ENCODE data around the gene PPP1R12B. TPM values are rescaled to one million over a fixed set of nuclear protein-coding genes. Genes with fewer than 3 reads are reported as not detected.

The PPP1R12B gene
- total RNA-seq, 1 experiment from 2014 or later: 13.1 TPM

DNA sequence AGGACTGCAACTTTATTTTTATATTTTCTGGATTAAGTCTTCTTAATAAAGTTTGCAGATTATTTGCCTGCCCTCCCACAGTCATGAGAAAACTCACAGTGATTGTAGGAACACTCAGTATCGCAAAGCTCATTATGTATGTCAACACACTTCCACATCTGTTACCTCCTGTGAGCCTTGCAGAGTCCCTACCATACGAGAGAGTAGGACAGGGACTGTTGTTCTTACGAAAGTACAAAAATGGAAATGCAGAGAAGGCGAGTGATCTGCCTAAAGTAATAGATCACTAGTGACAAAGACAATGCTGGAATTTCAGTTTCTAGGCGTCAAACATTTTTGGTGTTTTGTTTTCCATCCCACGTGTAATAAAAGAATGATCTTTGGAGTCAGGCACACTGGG lies 230.1 kb downstream of the PPP1R12B start:
- no TSS peak for BruUV-seq (replicated peaks)
- intact Hi-C loops (cut with micrococcal nuclease; ENCODE audit: unreplicated experiment): no loop called here
- Histone ChIP-seq H3K9me3 (ENCODE audit: control insufficient read depth, insufficient read depth, low read depth, low read length) (no peaks in the 10 kb centered on the region), H3K36me3 (ENCODE audit: control insufficient read depth, insufficient read depth, low read length) (no peaks in the 10 kb centered on the region), H3K27ac (ENCODE audit: low read length) (no peak overlapping the region), H3K4me1 (ENCODE audit: control insufficient read depth, insufficient read depth, low read length) (no peaks in the 10 kb centered on the region), H3K27me3 (ENCODE audit: control insufficient read depth, insufficient read depth, low read length) (no peaks in the 10 kb centered on the region), H3K4me3 (ENCODE audit: low read depth in 2 of 2, low read length in 2 of 2) (no peak overlapping the region)
- ATAC-seq (no peak), DNase-seq (ENCODE audit: low read depth, low spot score) (no peak)
- ChIA-PET POLR2A (no interaction called here), CTCF (no interaction called here)
- in situ Hi-C loops (cut with HindIII; ENCODE audit: low pct_unique_long_range_greater_than_20kb, low sequenced_read_pairs): no loop called here
- TF ChIP-seq, protein P1, sequence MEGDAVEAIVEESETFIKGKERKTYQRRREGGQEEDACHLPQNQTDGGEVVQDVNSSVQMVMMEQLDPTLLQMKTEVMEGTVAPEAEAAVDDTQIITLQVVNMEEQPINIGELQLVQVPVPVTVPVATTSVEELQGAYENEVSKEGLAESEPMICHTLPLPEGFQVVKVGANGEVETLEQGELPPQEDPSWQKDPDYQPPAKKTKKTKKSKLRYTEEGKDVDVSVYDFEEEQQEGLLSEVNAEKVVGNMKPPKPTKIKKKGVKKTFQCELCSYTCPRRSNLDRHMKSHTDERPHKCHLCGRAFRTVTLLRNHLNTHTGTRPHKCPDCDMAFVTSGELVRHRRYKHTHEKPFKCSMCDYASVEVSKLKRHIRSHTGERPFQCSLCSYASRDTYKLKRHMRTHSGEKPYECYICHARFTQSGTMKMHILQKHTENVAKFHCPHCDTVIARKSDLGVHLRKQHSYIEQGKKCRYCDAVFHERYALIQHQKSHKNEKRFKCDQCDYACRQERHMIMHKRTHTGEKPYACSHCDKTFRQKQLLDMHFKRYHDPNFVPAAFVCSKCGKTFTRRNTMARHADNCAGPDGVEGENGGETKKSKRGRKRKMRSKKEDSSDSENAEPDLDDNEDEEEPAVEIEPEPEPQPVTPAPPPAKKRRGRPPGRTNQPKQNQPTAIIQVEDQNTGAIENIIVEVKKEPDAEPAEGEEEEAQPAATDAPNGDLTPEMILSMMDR (IDR thresholded peaks at IDR 0.05): no peak
- TF ChIP-seq POLR2AphosphoS5 (IDR thresholded peaks at IDR 0.05; ENCODE audit: low read depth, low read length) (no peak), TCF7L2 (IDR thresholded peaks at IDR 0.05; ENCODE audit: low read depth, low read length) (no peak), SIN3A (IDR thresholded peaks at IDR 0.05; ENCODE audit: borderline replicate concordance, insufficient read depth, low read depth, low read length) (no peak)
- TF ChIP-seq, protein P2, sequence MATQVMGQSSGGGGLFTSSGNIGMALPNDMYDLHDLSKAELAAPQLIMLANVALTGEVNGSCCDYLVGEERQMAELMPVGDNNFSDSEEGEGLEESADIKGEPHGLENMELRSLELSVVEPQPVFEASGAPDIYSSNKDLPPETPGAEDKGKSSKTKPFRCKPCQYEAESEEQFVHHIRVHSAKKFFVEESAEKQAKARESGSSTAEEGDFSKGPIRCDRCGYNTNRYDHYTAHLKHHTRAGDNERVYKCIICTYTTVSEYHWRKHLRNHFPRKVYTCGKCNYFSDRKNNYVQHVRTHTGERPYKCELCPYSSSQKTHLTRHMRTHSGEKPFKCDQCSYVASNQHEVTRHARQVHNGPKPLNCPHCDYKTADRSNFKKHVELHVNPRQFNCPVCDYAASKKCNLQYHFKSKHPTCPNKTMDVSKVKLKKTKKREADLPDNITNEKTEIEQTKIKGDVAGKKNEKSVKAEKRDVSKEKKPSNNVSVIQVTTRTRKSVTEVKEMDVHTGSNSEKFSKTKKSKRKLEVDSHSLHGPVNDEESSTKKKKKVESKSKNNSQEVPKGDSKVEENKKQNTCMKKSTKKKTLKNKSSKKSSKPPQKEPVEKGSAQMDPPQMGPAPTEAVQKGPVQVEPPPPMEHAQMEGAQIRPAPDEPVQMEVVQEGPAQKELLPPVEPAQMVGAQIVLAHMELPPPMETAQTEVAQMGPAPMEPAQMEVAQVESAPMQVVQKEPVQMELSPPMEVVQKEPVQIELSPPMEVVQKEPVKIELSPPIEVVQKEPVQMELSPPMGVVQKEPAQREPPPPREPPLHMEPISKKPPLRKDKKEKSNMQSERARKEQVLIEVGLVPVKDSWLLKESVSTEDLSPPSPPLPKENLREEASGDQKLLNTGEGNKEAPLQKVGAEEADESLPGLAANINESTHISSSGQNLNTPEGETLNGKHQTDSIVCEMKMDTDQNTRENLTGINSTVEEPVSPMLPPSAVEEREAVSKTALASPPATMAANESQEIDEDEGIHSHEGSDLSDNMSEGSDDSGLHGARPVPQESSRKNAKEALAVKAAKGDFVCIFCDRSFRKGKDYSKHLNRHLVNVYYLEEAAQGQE (IDR thresholded peaks at IDR 0.05; ENCODE audit: insufficient read depth in 1 of 2, low read depth in 2 of 2, low read length in 1 of 2): no peak

DNA sequence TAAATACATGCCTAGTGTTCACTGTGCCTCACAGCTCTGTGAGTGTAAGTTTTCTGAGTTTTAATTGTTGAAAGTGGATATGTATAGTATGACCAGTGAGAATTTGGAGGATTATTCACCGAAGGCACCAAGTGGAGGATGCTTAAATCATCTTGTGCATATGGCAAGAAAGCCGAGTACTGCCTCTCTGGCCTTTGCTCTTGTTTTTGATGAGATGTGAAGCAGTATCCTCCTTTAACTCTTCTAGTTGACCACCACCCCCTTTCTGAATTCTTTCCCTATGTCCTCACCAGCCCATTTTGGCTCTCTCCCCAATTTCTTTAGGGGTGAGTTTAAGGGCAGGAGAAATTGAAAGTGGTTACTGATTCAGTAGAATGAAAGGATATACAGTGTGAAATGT lies 231.3 kb downstream of the PPP1R12B start:
- Histone ChIP-seq H3K27me3 (ENCODE audit: control insufficient read depth, insufficient read depth, low read length) (no peaks in the 10 kb centered on the region), H3K4me3 (ENCODE audit: low read depth in 2 of 2, low read length in 2 of 2) (no peak overlapping the region), H3K27ac (ENCODE audit: low read length) (no peak overlapping the region), H3K36me3 (ENCODE audit: control insufficient read depth, insufficient read depth, low read length) (no peaks in the 10 kb centered on the region), H3K4me1 (ENCODE audit: control insufficient read depth, insufficient read depth, low read length) (no peaks in the 10 kb centered on the region), H3K9me3 (ENCODE audit: control insufficient read depth, insufficient read depth, low read depth, low read length) (no peaks in the 10 kb centered on the region)
- in situ Hi-C loops (cut with HindIII; ENCODE audit: low pct_unique_long_range_greater_than_20kb, low sequenced_read_pairs) (no loop called here), intact Hi-C loops (cut with micrococcal nuclease; ENCODE audit: unreplicated experiment) (no loop called here)
- ChIA-PET POLR2A (interaction anchor here (0.5 kb wide), 1 partner anchor 248 kb away, joined by 3 read pairs; no protein-coding TSS in a partner anchor), CTCF (no interaction called here)
- no peak for DNase-seq (ENCODE audit: low read depth, low spot score)
- no TSS peak for BruUV-seq (replicated peaks)
- TF ChIP-seq, protein P1 (IDR thresholded peaks at IDR 0.05): no peak
- TF ChIP-seq SIN3A (IDR thresholded peaks at IDR 0.05; ENCODE audit: borderline replicate concordance, insufficient read depth, low read depth, low read length): no peak
- TF ChIP-seq, protein P2 (IDR thresholded peaks at IDR 0.05; ENCODE audit: insufficient read depth in 1 of 2, low read depth in 2 of 2, low read length in 1 of 2): no peak
- TF ChIP-seq POLR2AphosphoS5 (IDR thresholded peaks at IDR 0.05; ENCODE audit: low read depth, low read length): no peak
- TF ChIP-seq TCF7L2 (IDR thresholded peaks at IDR 0.05; ENCODE audit: low read depth, low read length): no peak
- no peak for ATAC-seq

Measured in Panc1 (cell line).